WTC11 (cell line): ENCODE results near the gene RTKN2. TPM values are rescaled to one million over a fixed set of nuclear protein-coding genes. Genes with fewer than 3 reads are reported as not detected.

Experiments
- AR ChIP-seq: fragments of 250-450 bp; sonication (Bioruptor Pico); IDR thresholded peaks from 2 replicates; pipeline ENCODE4 v1.9.0; 2021; ENCODE audit warnings: mild to moderate bottlenecking
- ARID4B ChIP-seq: sonication (generic); formaldehyde crosslinking; IDR thresholded peaks from 2 replicates; pipeline ENCODE4 v1.8.0; 2023; ENCODE audit warnings: missing genetic modification reagents, mild to moderate bottlenecking, borderline replicate concordance
- ATF2 ChIP-seq: sonication (generic); formaldehyde crosslinking; IDR thresholded peaks from 2 replicates; pipeline ENCODE4 v1.8.1; 2022; ENCODE audit warnings: low read depth, missing genetic modification reagents, borderline replicate concordance
- CDX4 ChIP-seq: fragments of 250-450 bp; sonication (Bioruptor Pico); IDR thresholded peaks from 2 replicates; pipeline ENCODE4 v1.9.0; 2021; ENCODE audit warnings: moderate library complexity, mild to moderate bottlenecking, inconsistent platforms, borderline replicate concordance
- CTCF ChIP-seq: fragments of 200-600 bp; IDR thresholded peaks from 2 replicates; pipeline ENCODE4 v1.8.0; 2022; ENCODE audit warnings: antibody characterized with exemption
- E2F1 ChIP-seq: sonication (generic); formaldehyde crosslinking; IDR thresholded peaks from 2 replicates; pipeline ENCODE4 v1.8.0; 2022; ENCODE audit warnings: mild to moderate bottlenecking, missing genetic modification reagents
- ELF4 ChIP-seq: sonication (generic); formaldehyde crosslinking; IDR thresholded peaks from 2 replicates; pipeline ENCODE4 v1.8.1; 2022; ENCODE audit warnings: low read depth, mild to moderate bottlenecking, moderate library complexity, missing genetic modification reagents
- FOXJ3 ChIP-seq: sonication (generic); formaldehyde crosslinking; IDR thresholded peaks from 2 replicates; pipeline ENCODE4 v1.9.0; 2021; ENCODE audit warnings: missing genetic modification reagents, mild to moderate bottlenecking, borderline replicate concordance
- IRF2 ChIP-seq: sonication (generic); formaldehyde crosslinking; IDR thresholded peaks from 2 replicates; pipeline ENCODE4 v1.8.0; 2022; ENCODE audit warnings: low read depth, missing genetic modification reagents, borderline replicate concordance
- MXD4 ChIP-seq: fragments of 250-450 bp; sonication (Bioruptor Pico); IDR thresholded peaks from 2 replicates; pipeline ENCODE4 v1.8.0; 2021; ENCODE audit warnings: mild to moderate bottlenecking, moderate library complexity, borderline replicate concordance
- NFE2L1 ChIP-seq: sonication (generic); formaldehyde crosslinking; IDR thresholded peaks from 2 replicates; pipeline ENCODE4 v1.8.1; 2023; ENCODE audit warnings: missing genetic modification reagents
- NFYB ChIP-seq: sonication (generic); formaldehyde crosslinking; conservative IDR thresholded peaks from 2 replicates; pipeline ENCODE4 v1.8.0; 2022; ENCODE audit warnings: low read depth, missing genetic modification reagents
- PREB ChIP-seq: sonication (generic); formaldehyde crosslinking; IDR thresholded peaks from 2 replicates; pipeline ENCODE4 v1.8.1; 2022; ENCODE audit warnings: mild to moderate bottlenecking, missing genetic modification reagents, moderate library complexity, borderline replicate concordance
- SMAD3 ChIP-seq: sonication (generic); formaldehyde crosslinking; IDR thresholded peaks from 2 replicates; pipeline ENCODE4 v1.8.0; 2022; ENCODE audit warnings: missing genetic modification reagents, mild to moderate bottlenecking, borderline replicate concordance
- ZNF232 ChIP-seq: sonication (generic); formaldehyde crosslinking; IDR thresholded peaks from 2 replicates; pipeline ENCODE4 v1.8.0; 2022; ENCODE audit warnings: mild to moderate bottlenecking, missing genetic modification reagents
- ZNF281 ChIP-seq: sonication (generic); formaldehyde crosslinking; IDR thresholded peaks from 2 replicates; pipeline ENCODE4 v1.8.0; 2023; ENCODE audit warnings: mild to moderate bottlenecking, missing genetic modification reagents
- ZNF317 ChIP-seq: sonication (generic); formaldehyde crosslinking; IDR thresholded peaks from 2 replicates; pipeline ENCODE4 v1.8.1; 2023; ENCODE audit warnings: low read depth, mild to moderate bottlenecking, moderate library complexity, missing genetic modification reagents, borderline replicate concordance
- ZNF423 ChIP-seq: fragments of 250-450 bp; sonication (Bioruptor Pico); IDR thresholded peaks from 2 replicates; pipeline ENCODE4 v2.1.2; 2022; ENCODE audit warnings: mild to moderate bottlenecking, moderate library complexity
- total RNA-seq: library from RNA; stranded (reverse); gene quantifications from 3 replicates; pipeline ENCODE4 v1.2.3, GENCODE V29; 2021

The RTKN2 gene
- total RNA-seq, 1 experiment from 2014 or later, result 20.5 TPM

GRCh38 chr10:62268399-62269114 lies at the start of gene RTKN2 (continued):
- TF ChIP-seq ATF2 (CRISPR knock-in tag), result no peak
- TF ChIP-seq FOXJ3 (CRISPR knock-in tag), result no peak
- peak; percentile 5; the same call in 1 of the 2 replicates for TF ChIP-seq NFE2L1 (CRISPR knock-in tag)
- no peak for TF ChIP-seq ZNF423 (CRISPR knock-in tag)
- no peak for TF ChIP-seq ZNF232 (CRISPR knock-in tag)
- TF ChIP-seq MXD4 (CRISPR knock-in tag), result no peak
- no peak for TF ChIP-seq PREB (CRISPR knock-in tag)
- TF ChIP-seq ZNF281, result 0 out of 2 replicates have a peak, but pooled peaks have one; percentile 17
- TF ChIP-seq CTCF, result no peak
- no peak for TF ChIP-seq ELF4 (CRISPR knock-in tag)
- TF ChIP-seq E2F1 (CRISPR knock-in tag), result peak; percentile 76; the same call in 1 of the 2 replicates
- peak; percentile 24; the same call in 1 of the 2 replicates for TF ChIP-seq ARID4B (CRISPR knock-in tag)
- TF ChIP-seq ZNF317 (CRISPR knock-in tag), result no peak
- no peak for TF ChIP-seq CDX4
- TF ChIP-seq AR (CRISPR knock-in tag), result no peak
- no peak for TF ChIP-seq SMAD3 (CRISPR knock-in tag)
- no peak for TF ChIP-seq NFYB (CRISPR knock-in tag)
- TF ChIP-seq IRF2 (CRISPR knock-in tag), result no peak
